AML-193 (cell line): ENCODE measurements around the gene FASLG.
A peak's percentile ranks its signal among the peaks of the same experiment; 100 is the strongest.
"Not testable (repeated sequence)": the region's sequence is repeated elsewhere in the genome, so short reads cannot be mapped to it uniquely, and the experiment has no call there.

Experiments used
- DNase-seq, 2 experiments: peaks; one replicate each; lab custom pipeline; 2025; lab: John Stamatoyannopoulos, UW

The FASLG gene

GRCh38 chr1:172658871-172659453, at the start of gene FASLG:
FASLG (plus strand) TSS chr1:172659103; CDS start chr1:172659202, 99 bp downstream.
- no peak for DNase-seq

GRCh38 chr1:172609528-172609927, 49.4 kb upstream of the FASLG start:
- peak in 1 of 2 experiments; percentile 27 for DNase-seq

- no peak for DNase-seq
Observed at GRCh38 chr1:172612478-172612877, 46.4 kb upstream of the FASLG start.

- DNase-seq = no peak
Observed at GRCh38 chr1:172613294-172613693, 45.6 kb upstream of the FASLG start.

GRCh38 chr1:172616195-172616594, 42.7 kb upstream of the FASLG start:
- DNase-seq = no peak

GRCh38 chr1:172616636-172617035, 42.3 kb upstream of the FASLG start:
- no peak for DNase-seq

- not testable (repeated sequence) for DNase-seq
Observed at GRCh38 chr1:172620603-172621002, 38.3 kb upstream of the FASLG start.

- DNase-seq = no peak
Observed at GRCh38 chr1:172622541-172622940, 36.4 kb upstream of the FASLG start.

GRCh38 chr1:172623748-172624147, 35.2 kb upstream of the FASLG start:
- no peak for DNase-seq

- no peak for DNase-seq
Observed at GRCh38 chr1:172626845-172627244, 32.1 kb upstream of the FASLG start.

GRCh38 chr1:172627702-172628101, 31.2 kb upstream of the FASLG start:
- DNase-seq = no peak

GRCh38 chr1:172628401-172628800, 30.5 kb upstream of the FASLG start:
- DNase-seq = no peak

- no peak for DNase-seq
Observed at GRCh38 chr1:172629170-172629569, 29.7 kb upstream of the FASLG start.

- DNase-seq = no peak
Observed at GRCh38 chr1:172629638-172630037, 29.3 kb upstream of the FASLG start.

- peak in 1 of 2 experiments; percentile 18 for DNase-seq
Observed at GRCh38 chr1:172630056-172630818, 28.7 kb upstream of the FASLG start.

- DNase-seq = no peak
Observed at GRCh38 chr1:172630868-172631267, 28.0 kb upstream of the FASLG start.

GRCh38 chr1:172637522-172637921, 21.4 kb upstream of the FASLG start:
- DNase-seq = no peak

GRCh38 chr1:172638249-172638648, 20.7 kb upstream of the FASLG start:
- no peak for DNase-seq

GRCh38 chr1:172638885-172639831, 19.7 kb upstream of the FASLG start:
- DNase-seq = no peak

GRCh38 chr1:172640111-172640510, 18.8 kb upstream of the FASLG start:
- no peak for DNase-seq

- DNase-seq = no peak
Observed at GRCh38 chr1:172641492-172641891, 17.4 kb upstream of the FASLG start.

- no peak for DNase-seq
Observed at GRCh38 chr1:172642970-172643369, 15.9 kb upstream of the FASLG start.

GRCh38 chr1:172646653-172647052, 12.2 kb upstream of the FASLG start:
- no peak for DNase-seq
